Stimulated activated naive CD8-positive, alpha-beta T cell treated with anti-CD3 and anti-CD28 coated beads, Interleukin-15, amount 100 ng/mL, for 72 hours (primary cell): ENCODE measurements around the gene CFAP52.
A peak's percentile ranks its signal among the peaks of the same experiment; 100 is the strongest.
"Not testable (repeated sequence)": the region's sequence is repeated elsewhere in the genome, so short reads cannot be mapped to it uniquely, and the experiment has no call there.

ENCODE experiments used
- ATAC-seq: fragments of 150-1000 bp; cut with Tn5 transposase; 2 replicates; pipeline ENCODE4 v1.10.0; 2021; ENCODE audit warnings: mild to moderate bottlenecking, moderate library complexity
- DNase-seq, 2 donors: peaks; one replicate each; pipeline ENCODE4 v3.0.0; 2021 to 2022
- H3K27ac Mint-ChIP-seq, 2 donors: one replicate each; pipeline ENCODE4 v1.8.0; 2022; ENCODE audit warnings: mild to moderate bottlenecking in 2 of 2, mixed read lengths in 2 of 2, moderate library complexity in 2 of 2
- H3K27me3 Mint-ChIP-seq: one replicate; pipeline ENCODE4 v1.8.0; 2022; ENCODE audit warnings: mixed read lengths
- H3K4me1 Mint-ChIP-seq: one replicate; pipeline ENCODE4 v1.8.0; 2022; ENCODE audit warnings: mild to moderate bottlenecking, mixed read lengths
- H3K4me3 Mint-ChIP-seq, 2 donors: one replicate each; pipeline ENCODE4 v1.8.0; 2022; ENCODE audit warnings: mild to moderate bottlenecking in 2 of 2, mixed read lengths in 2 of 2, moderate library complexity in 1 of 2
- H3K9me3 Mint-ChIP-seq, 2 donors: one replicate each; pipeline ENCODE4 v1.8.0; 2022; ENCODE audit warnings: mixed read lengths in 2 of 2

Gene CFAP52

DNA sequence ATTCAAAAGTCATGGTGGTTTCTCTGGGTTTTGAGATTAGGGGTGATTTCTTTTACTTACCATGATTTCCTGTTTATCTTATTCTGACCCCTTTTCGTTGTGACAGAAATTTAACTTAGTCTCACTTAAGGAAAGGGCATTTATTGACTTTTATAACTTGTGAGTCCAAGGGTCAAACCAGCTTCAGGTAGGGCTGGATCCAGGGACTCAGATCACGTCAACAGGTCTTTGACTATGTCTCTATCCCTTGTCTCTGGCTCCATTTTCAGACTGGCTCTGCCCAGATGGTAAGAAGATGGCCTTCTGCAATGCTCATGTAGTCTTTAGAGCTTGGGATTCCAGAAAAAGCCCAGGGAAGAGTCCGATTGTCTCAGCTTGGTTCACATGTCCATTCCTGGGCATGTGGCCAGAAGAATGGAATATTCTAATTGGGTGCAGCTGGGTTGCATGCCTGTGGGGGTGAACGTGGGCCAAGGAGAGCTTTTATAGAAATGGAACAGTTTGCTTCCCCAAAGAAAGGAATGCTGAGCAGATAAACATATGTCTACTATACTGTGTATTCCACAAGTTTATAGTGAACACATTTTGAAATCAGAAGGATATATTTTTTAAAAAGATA is 82.3 kb downstream of the CFAP52 start:
- Mint-ChIP-seq H3K27me3 (peaks cover 8% of the 10 kb centered on the region), H3K4me1 (no peaks in the 10 kb centered on the region)
- no peak for ATAC-seq

GRCh38 chr17:9661027-9661426 is 84.6 kb downstream of the CFAP52 start:
- no peak for DNase-seq
- Mint-ChIP-seq H3K27ac (no peak overlapping the region), H3K4me3 (no peak overlapping the region), H3K9me3 (peaks cover 0 to 8% of the 10 kb centered on the region in 2 donors), H3K27me3 (no peaks in the 10 kb centered on the region), H3K4me1 (peaks cover 5% of the 10 kb centered on the region)
- ATAC-seq: no peak

More for the DNA sequence above, 82.3 kb downstream of the CFAP52 start:
- Mint-ChIP-seq H3K27ac (no peak overlapping the region), H3K9me3 (no peaks in the 10 kb centered on the region), H3K4me3 (no peak overlapping the region)
- no peak for DNase-seq

GRCh38 chr17:9663511-9663910 is 87.1 kb downstream of the CFAP52 start:
- ATAC-seq, H3K9me3 Mint-ChIP-seq, H3K4me3 Mint-ChIP-seq, H3K27ac Mint-ChIP-seq, H3K27me3 Mint-ChIP-seq, DNase-seq: not testable (repeated sequence)
- peaks cover 15% of the 10 kb centered on the region for H3K4me1 Mint-ChIP-seq

- H3K27me3 Mint-ChIP-seq: peaks cover 31% of the 10 kb centered on the region
- ATAC-seq (peak; percentile 65), DNase-seq (peak in 1 of 2 donors; percentile 18)
- H3K27ac Mint-ChIP-seq: no peak overlapping the region
- H3K4me1 Mint-ChIP-seq: peaks cover 15% of the 10 kb centered on the region
- H3K9me3 Mint-ChIP-seq: peaks cover 0 to 8% of the 10 kb centered on the region in 2 donors
- H3K4me3 Mint-ChIP-seq: no peak overlapping the region
Measured at GRCh38 chr17:9666461-9667050, 90.1 kb downstream of the CFAP52 start.

DNA sequence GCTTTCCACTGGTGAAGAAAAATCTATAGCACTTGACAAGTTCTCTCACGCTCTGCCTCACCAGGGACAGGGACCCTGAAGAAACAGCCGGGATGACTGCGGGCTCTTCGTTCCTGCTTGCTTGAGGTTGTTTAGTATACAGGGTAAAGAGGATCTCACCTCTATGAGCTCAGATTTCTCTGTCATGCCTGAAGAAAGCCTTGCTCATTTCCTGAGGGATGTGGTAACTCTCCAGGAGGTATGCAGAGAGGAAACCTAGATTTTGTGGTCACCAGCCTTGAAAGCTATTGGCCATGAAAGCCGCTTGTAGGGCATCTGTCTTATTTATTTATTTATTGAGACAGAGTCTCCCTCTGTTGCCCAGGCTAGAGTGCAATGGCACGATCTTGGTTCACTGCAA is 92.1 kb downstream of the CFAP52 start:
- peak; percentile 20 for ATAC-seq
- DNase-seq: no peak
- Mint-ChIP-seq H3K4me1 (peaks cover 15% of the 10 kb centered on the region), H3K27ac (no peak overlapping the region), H3K4me3 (no peak overlapping the region), H3K9me3 (peaks cover 0 to 8% of the 10 kb centered on the region in 2 donors), H3K27me3 (peaks cover 31% of the 10 kb centered on the region)

DNA sequence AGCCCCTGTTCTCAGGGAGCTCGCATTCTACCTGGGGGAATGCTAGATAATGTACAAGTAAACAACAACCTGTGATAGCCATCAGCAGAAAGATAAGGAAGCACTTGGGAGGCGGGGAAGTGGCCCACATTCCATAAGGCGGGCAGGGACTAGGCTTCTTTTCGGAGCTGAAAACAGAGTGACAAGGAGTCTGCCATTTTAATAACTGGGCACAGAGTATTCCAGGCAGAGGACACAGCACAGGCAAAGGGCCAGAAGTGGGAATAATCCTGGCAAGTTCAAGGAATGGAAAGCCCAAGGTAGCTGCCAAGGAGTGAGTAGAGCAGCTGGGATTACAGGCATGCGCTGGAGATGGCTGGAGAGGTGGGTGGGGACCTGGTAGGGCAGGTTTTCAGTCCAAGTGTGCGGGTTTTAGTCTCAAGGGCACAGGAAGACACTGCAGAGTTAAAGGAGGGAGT is 93.1 kb downstream of the CFAP52 start:
- Mint-ChIP-seq H3K9me3 (peaks cover 0 to 8% of the 10 kb centered on the region in 2 donors), H3K4me3 (no peak overlapping the region), H3K4me1 (peaks cover 15% of the 10 kb centered on the region), H3K27me3 (peaks cover 31% of the 10 kb centered on the region), H3K27ac (no peak overlapping the region)
- DNase-seq: no peak
- no peak for ATAC-seq

DNA sequence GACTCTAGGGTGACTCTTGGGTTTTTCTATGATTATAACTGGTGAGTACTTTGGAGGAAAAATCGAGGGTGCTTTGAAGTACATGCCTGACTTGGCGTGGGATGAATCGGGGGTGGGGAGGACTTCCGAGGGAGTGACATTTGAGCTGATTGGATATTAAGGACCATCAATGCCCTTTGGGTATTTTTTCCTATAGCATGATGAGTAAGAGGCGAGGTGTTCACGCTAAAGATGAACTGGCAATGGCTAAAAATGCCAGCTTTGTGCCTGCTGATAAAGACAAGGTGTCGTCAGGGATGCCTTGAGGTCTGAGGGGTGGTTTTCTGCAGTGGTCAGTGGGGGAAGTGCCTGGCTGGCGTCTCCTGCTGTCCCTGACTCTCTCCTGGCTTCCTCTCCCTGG is 94.2 kb downstream of the CFAP52 start:
- H3K27me3 Mint-ChIP-seq: peaks cover 31% of the 10 kb centered on the region

DNA sequence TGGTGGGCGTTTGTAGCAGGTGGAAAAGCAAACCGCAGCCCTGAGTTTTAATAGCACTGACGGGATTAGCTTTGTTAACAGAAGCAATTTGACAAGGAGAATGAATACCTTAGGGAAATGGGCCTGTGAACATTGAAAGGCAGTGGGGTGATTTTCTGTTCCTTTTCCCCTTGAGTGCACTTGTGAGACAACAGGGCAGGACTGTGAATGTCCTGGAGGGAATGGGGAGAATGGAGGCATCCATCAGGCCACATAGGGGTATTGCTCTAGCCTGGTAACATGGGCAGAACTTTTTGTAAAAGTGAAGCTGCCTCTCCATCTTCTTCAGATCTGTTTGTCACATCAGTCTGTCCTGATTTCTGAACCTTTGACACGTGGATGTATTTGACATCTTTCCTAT is 95.1 kb downstream of the CFAP52 start:
- DNase-seq (no peak), ATAC-seq (no peak)
- Mint-ChIP-seq H3K4me1 (peaks cover 5% of the 10 kb centered on the region), H3K27ac (no peak overlapping the region), H3K27me3 (peaks cover 31% of the 10 kb centered on the region), H3K4me3 (no peak overlapping the region), H3K9me3 (no peaks in the 10 kb centered on the region)

More for the DNA sequence above, 94.2 kb downstream of the CFAP52 start:
- Mint-ChIP-seq H3K27ac (no peak overlapping the region), H3K9me3 (peaks cover 0 to under 1% of the 10 kb centered on the region in 2 donors), H3K4me1 (peaks cover 15% of the 10 kb centered on the region), H3K4me3 (no peak overlapping the region)
- ATAC-seq (no peak), DNase-seq (no peak)

DNA sequence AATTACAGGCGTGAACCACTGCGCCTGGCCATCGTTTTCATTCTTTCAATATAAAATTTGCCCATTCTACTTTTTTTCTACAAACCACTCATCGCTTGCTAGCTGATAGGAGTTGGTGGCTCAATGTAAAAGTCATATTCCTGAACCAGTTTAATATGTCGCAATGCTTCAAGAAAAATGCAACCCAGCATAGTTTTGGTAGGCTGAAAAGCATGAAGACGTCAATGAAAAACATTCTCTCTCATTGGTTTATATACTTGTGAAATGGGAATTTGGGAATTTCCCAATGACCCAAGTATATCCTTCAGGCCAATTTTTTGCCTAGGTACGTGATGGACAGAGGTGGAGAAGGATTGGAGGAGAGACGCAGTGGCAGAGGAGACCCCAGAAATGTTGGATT is 95.8 kb downstream of the CFAP52 start:
- Mint-ChIP-seq H3K27ac (no peak overlapping the region), H3K4me1 (no peaks in the 10 kb centered on the region), H3K9me3 (no peaks in the 10 kb centered on the region), H3K4me3 (no peak overlapping the region), H3K27me3 (peaks cover 31% of the 10 kb centered on the region)
- DNase-seq (no peak), ATAC-seq (no peak)

DNA sequence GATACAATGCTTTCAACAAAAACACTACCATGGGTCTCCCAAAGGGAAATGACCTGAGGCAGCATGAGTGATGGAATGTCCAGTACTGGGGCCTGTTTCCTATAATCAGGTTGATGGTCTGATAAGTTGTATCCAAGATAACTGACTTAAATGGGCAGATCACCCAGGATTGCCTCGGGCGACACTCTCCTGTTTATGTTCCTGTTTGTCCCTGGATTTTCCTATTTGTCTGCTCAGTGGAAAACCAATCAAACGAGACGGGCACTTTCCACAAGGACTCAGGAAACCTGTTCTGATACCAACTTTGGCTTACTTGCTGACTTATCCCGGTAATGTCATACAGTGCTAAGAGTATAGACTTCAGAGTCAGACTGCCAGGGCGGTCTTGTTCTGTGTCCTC is 96.2 kb downstream of the CFAP52 start:
- DNase-seq (no peak), ATAC-seq (no peak)
- no peak overlapping the region for H3K27ac Mint-ChIP-seq
- no peaks in the 10 kb centered on the region for H3K9me3 Mint-ChIP-seq
- H3K27me3 Mint-ChIP-seq: peaks cover 30% of the 10 kb centered on the region
- H3K4me3 Mint-ChIP-seq: no peak overlapping the region
- no peaks in the 10 kb centered on the region for H3K4me1 Mint-ChIP-seq

GRCh38 chr17:9676084-9676483 is 99.6 kb downstream of the CFAP52 start:
- H3K27me3 Mint-ChIP-seq: peaks cover 4% of the 10 kb centered on the region
- no peaks in the 10 kb centered on the region for H3K4me1 Mint-ChIP-seq
- DNase-seq (no peak), ATAC-seq (no peak)
- peaks cover 0 to 6% of the 10 kb centered on the region in 2 donors for H3K9me3 Mint-ChIP-seq
- H3K27ac Mint-ChIP-seq: no peak overlapping the region
- no peak overlapping the region for H3K4me3 Mint-ChIP-seq

GRCh38 chr17:9676820-9677310 is 100.4 kb downstream of the CFAP52 start:
- DNase-seq: peak in 1 of 2 donors; percentile 38
- Mint-ChIP-seq H3K4me3 (no peak overlapping the region), H3K27ac (no peak overlapping the region), H3K27me3 (no peaks in the 10 kb centered on the region), H3K9me3 (peaks cover 0 to 6% of the 10 kb centered on the region in 2 donors), H3K4me1 (no peaks in the 10 kb centered on the region)
- ATAC-seq: peak; percentile 95

GRCh38 chr17:9677411-9677810 is 101.0 kb downstream of the CFAP52 start:
- Mint-ChIP-seq H3K4me3 (no peak overlapping the region), H3K27me3 (no peaks in the 10 kb centered on the region), H3K9me3 (peaks cover 0 to 6% of the 10 kb centered on the region in 2 donors), H3K4me1 (no peaks in the 10 kb centered on the region), H3K27ac (no peak overlapping the region)
- no peak for DNase-seq
- no peak for ATAC-seq

DNA sequence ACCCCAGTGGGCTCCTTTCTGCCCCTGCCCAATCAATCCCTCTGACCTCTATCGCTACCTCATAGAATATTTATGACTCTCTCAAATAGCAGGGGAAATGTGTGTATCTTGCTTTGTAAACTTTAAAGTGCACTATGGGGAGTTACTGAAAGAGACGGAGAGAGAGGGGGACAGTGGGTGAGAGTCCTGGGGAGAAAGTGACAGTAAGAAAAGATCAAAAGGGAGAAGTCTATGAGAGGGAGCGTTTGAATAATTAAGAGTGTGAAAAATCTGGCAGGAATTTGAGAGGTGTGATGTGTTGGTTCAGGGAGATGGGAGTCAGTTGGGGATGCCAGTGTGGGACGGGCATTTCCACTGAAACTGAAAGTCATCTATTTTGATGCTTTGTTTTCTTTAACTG is 101.5 kb downstream of the CFAP52 start:
- H3K4me1 Mint-ChIP-seq: no peaks in the 10 kb centered on the region
- peak overlapping the region in 1 of 2 donors; percentile 40 for H3K27ac Mint-ChIP-seq
- DNase-seq (no peak), ATAC-seq (no peak)
- no peak overlapping the region for H3K4me3 Mint-ChIP-seq
- H3K27me3 Mint-ChIP-seq: no peaks in the 10 kb centered on the region
- H3K9me3 Mint-ChIP-seq: peaks cover 0 to 6% of the 10 kb centered on the region in 2 donors

GRCh38 chr17:9684955-9685621 is 108.6 kb downstream of the CFAP52 start:
- H3K4me1 Mint-ChIP-seq: no peaks in the 10 kb centered on the region
- H3K27ac Mint-ChIP-seq: no peak overlapping the region
- ATAC-seq (no peak), DNase-seq (no peak)
- H3K27me3 Mint-ChIP-seq: no peaks in the 10 kb centered on the region
- H3K9me3 Mint-ChIP-seq: peaks cover 0 to 14% of the 10 kb centered on the region in 2 donors
- no peak overlapping the region for H3K4me3 Mint-ChIP-seq
